CD4-positive, alpha-beta T cell treated with Interferon gamma for 1 hour (primary cell): Measurements from ENCODE around the gene OLFM4.
"Not testable (repeated sequence)": the region's sequence is repeated elsewhere in the genome, so short reads cannot be mapped to it uniquely, and the experiment has no call there.

Experiments
- DNase-seq: peaks from one replicate; pipeline ENCODE4 v3.0.0-alpha.2; 2020

The OLFM4 gene, protein sequence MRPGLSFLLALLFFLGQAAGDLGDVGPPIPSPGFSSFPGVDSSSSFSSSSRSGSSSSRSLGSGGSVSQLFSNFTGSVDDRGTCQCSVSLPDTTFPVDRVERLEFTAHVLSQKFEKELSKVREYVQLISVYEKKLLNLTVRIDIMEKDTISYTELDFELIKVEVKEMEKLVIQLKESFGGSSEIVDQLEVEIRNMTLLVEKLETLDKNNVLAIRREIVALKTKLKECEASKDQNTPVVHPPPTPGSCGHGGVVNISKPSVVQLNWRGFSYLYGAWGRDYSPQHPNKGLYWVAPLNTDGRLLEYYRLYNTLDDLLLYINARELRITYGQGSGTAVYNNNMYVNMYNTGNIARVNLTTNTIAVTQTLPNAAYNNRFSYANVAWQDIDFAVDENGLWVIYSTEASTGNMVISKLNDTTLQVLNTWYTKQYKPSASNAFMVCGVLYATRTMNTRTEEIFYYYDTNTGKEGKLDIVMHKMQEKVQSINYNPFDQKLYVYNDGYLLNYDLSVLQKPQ

DNA sequence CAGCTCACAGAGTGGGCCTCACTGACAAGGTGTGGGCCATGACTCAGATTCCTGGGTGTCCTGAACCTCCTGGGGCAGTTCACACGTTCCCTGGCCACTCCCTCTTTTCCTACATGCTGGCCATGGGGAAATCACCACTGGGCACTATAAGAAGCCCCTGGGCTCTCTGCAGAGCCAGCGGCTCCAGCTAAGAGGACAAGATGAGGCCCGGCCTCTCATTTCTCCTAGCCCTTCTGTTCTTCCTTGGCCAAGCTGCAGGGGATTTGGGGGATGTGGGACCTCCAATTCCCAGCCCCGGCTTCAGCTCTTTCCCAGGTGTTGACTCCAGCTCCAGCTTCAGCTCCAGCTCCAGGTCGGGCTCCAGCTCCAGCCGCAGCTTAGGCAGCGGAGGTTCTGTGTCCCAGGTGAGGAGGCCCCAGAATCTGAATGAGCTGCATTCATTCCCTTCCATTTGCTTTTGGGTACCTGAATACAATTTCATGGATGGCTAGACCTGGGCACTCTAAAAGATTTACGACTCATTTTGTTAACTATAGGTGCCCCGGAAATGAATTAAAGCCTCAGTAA lies at the start of gene OLFM4:
TSS of gene OLFM4 (plus strand) at position 177 of the 567 bp plus-strand sequence. CDS start at position 201, 24 bp downstream.
- DNase-seq: no peak

GRCh38 chr13:52978989-52979388 lies 49.6 kb upstream of the OLFM4 start:
- DNase-seq: no peak

DNA sequence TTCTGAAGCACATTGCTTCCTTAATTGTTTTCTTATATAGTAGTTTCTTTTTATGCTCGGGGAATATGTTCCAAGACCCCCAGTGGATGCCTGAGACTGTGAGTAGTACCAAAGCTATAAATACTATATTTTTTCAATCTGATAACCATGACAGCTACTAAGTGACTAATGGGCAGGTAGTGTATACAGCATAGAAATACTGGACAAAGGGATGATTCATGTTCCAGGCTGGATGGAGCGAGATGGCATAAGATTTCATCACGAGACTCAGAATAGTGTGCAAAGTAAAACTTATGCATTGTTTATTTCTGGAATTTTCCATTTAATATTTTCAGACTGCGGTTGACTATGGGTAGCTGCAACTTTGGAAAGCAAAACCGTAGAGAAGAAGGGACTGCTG lies 47.9 kb upstream of the OLFM4 start:
- no peak for DNase-seq

DNA sequence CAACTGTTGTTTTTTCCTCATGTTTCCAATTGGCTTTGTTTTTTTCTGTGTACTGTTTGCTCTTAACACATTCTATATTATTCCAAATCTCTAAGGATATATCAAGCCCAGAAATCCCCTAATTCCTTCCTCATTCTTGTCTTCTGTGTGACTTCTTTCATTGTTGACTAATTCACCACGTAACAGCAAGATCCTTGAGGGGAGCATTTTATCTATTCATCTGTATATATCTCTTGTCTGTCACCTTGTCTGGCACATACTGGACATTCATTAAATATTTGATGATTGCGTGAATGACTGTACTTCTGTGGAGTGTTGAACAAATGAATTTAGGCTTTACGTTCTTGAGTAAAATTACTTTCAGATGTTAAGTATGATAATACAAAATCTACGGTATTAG lies 44.8 kb upstream of the OLFM4 start:
- no peak for DNase-seq

- DNase-seq: no peak
These were observed 43.7 kb upstream of the OLFM4 start for GRCh38 chr13:52984881-52985363.

DNA sequence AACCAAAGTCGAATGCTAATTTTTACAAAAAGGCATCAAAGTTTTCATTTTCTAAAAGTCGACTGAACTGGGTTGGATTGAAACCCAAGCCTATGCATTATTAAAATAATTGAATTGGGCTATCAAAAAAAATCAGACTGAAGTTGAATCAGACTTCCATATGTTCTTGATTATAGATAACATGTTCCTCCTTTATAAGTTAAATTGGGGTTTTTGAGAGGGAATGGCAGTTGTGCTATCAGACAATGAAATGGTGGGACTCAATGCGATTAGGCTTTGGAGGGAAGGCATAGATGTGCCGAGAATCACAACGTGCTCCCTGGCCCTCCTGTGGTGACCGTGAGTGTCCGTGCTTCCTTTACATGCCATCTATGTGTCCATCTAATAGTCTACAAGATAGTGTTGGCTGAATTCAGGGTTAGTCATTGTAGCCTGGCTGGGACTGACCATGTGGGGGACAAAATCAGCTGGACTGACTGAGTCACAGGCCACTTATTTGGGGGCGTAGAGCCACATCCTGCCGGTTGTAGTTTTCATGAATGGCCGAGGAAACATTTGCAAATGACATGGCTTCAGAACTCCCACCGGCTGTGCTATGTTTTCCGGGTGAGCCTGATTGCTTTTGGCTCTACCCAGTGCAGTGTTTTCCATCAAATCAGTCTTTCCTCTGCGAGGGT lies 37.1 kb upstream of the OLFM4 start:
- no peak for DNase-seq

GRCh38 chr13:52992110-52992509 lies 36.5 kb upstream of the OLFM4 start:
- DNase-seq: no peak

DNA sequence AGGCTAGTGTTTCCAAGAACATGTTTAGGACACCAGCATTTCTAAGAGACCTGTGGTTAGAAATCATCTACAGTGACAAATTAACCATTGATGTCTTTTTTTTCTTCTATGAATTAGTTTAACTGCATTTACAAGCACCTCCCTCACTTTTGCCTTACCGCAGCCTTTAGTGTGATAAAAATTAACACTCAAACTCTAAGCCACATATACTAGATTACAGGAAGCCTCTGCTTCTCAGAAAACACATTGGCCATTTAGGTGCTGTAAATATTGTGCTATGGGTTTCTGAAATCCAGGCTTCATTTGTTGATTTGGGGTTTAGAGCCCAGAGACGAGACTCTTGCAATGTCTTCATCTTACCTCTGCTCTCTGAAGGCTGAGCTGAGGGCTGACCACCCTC lies 34.6 kb upstream of the OLFM4 start:
- no peak for DNase-seq

- DNase-seq: no peak
These were observed 33.7 kb upstream of the OLFM4 start for GRCh38 chr13:52994865-52995264.

- no peak for DNase-seq
These were observed 32.7 kb upstream of the OLFM4 start for GRCh38 chr13:52995946-52996345.

DNA sequence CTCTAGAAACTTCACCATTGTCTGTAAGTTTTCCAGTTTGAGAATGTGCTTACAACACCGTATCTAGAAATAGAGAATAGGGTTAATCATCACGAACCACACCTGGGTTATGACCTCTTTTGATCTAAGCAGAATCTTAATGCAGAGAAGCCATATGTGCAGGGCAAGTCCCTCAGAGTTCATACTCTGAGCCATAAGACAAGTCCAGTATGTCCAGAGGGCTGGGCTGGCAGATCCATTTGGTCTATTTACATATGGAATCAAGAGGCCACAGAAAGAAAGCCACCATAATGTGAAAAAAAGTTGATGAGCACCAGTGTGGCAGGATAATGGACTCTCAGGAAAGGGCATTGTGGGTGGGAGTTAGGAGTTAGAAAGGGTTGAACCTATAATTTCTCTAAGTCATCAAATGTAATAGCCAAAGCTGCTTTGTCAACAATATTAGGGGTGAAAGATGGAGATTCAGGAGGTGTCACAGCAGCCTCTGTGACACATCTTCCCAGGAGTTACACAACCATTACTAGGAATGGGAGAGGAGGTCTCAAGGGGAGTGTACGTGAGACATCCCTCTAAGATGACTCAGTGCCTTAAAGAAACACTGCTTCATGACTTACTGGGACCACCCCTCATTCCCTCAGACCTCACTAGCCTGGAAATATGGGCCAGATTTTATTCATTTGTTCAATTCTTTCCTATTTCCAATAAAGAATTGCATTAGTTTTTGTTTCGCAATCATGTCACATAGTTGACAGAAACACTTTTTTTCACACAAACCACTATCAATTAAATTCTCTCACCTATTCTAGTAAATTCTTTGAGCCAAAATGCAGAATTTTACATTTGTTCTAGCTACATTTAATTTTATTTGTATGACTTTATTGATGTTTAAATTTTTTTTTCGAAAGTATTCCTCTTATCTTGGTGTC lies 30.4 kb upstream of the OLFM4 start:
- no peak for DNase-seq

DNA sequence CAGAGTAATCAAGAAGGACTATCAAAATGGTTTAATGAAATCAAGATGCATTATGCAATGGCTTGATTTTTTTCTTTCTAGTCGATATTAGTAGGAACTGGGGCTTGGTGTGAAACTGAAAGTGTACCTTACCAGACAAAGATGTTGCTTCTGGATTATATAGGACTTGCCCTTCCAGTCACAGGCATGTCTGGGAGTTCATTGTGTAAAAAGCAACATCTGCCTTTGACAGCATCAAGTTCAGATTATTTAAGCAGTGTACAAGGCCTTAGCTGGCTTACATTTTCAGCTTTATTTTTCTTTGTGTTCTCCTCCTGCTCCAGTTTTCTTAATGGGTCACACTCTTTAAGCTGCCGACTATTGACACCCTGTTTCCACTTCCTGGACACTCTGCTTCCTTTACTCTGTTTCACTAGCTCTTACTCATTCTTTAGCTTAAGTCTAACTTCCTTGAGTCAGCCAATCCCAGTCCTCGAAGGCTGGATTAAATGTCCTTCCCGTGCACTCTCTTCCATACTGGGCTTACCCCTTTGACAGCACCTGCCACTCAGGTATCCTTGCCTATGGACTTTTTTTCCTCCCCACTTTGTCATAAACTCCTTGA lies 29.4 kb upstream of the OLFM4 start:
- DNase-seq: no peak

DNA sequence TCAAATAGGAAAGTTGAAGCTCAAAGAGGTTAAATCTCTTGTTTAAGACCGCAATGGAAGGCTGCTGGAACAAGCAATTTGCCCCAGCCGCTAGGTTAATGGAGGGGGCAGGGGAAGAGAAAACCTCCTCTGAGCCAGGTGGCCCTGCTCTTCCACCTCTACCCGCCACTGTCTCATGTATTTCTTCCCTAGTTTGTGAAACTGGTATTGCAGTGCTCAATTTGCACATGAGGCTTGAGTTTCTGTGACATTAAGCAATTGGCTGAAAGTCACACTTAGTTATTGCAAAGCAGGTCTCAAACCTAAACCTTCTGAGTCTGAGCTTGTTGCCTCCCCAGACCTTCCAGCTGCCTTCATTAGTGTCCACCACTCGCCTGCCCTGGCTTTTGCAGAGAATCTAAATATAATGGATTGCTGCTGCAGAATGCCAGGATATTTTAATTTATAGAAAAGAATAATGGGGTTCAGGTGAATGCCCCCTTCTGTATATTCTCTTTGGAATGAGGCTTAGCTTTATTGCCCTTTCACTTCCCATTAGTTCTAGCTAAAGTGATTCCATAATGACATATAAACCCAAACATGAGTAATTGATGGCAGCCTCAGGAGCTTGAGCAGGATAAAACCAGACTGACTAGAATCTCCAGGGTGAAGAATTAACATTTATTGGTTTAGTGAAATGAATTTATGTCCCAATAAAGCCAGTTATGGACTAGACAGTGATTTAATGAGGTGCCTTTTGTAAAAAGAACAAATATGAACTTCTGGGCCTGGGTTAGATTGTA lies 27.0 kb upstream of the OLFM4 start:
- no peak for DNase-seq

GRCh38 chr13:53004573-53004972 lies 24.0 kb upstream of the OLFM4 start:
- DNase-seq: no peak

DNA sequence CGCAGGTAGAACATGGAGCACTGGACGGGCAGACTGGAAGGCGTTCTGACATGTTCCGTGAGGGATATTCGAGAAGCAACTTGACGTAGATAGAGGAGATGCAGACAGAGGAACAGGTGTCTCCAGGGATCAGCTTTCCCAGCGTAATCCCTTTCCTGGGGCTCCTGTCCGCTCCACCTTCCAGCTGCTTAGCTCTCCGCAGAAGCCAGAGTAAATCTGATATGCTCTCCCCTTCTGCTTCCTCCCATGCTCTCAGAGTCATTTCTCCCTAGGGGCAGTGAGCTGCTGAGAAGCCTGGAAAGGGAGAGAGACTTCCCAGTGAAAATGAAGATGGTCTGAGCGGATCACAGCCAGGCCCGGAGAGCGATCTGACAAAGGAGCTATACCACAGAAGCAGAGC lies 23.0 kb upstream of the OLFM4 start:
- no peak for DNase-seq

DNA sequence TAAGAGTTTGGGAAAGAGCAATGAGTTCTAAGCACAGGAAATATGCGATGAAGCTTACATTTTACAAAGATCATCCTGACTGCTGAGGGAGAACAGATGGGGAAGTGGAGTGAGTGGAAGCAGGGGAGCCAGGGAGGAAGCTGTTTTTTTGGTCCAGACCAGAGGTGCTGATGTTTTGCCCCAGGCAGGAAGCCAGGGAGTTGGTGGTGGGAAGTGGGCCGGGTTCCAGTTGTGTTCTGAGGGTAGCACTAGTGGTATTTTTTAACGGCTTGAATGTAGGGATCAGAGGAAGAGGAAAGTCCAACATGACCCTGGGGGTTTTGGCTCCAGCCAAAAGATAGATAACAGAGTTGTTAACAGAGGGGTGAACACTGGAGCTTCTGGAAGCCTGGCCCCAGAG lies 20.7 kb upstream of the OLFM4 start:
- DNase-seq: no peak

DNA sequence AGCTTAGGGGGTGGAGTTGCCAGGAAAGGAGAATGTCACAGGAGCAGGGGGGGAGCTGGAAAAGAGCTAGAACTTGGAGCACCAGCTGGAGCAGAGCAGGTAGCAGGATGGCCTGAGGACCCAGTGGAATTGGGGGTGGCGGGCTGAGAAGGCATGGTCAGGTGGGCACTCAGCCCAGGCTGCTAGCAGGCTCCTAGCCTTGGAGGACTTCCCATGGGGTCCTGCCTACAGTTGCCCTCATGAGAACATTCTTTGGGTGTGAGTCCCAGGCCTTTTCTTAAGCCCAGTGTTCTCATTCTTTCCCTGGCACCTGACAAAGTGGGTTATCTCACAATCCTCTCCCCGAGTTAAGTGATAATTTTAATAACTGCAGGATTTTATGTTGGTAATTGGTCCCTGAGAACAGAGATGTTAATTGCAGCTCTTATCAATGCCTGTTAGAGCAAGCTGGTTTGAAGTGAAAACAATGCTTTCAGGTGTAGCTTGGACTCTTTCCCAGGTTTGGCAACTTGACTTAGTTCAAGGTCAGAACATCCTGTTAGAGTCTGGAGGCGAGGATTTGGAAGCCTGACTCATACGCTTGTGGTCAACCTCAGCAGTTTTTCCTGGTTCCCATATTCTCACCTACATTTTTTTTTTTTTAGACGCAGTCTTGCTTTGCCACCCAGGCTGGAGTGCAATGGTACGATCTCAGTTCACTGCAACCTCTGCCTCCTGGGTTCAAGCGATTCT lies 18.1 kb upstream of the OLFM4 start:
- DNase-seq: no peak

DNA sequence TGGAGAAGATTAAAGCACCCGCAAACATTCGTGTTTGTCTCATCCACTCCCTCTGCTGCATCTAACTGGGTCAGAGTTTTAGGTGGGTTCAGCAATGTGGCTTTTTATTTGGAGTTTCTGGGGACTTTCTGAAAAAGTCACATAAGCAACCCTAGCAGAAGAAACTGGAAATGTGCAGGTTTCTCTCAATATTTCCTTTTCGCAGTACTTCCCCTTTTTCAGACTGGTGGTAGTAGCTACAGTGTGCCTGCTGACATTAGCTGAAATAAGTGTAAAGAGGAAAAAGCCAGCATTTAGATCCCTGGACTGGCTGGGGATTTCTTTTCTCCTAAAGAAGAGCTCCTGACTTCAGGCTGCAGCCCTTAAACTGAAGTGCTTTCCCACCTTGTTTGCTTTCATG lies 15.9 kb upstream of the OLFM4 start:
- no peak for DNase-seq

DNA sequence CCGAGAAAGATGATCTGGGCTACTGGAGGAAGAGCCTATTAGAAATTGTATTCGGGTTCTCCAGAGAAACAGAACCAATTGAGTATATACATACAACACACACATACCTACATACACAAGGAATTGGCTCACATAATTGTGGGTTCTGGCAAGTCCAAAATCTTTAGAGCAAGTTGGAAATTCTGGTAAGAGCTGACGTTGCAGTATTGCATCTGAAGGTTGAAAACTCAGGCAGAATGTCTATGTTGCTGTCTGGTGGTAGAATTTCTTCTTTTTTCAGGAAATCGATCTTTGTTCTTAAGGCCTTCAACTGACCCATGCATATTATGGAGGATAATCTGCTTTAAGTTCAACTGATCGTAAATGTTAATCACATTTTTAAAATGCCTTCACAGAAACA lies 15.5 kb upstream of the OLFM4 start:
- no peak for DNase-seq

- DNase-seq: not testable (repeated sequence)
These were observed 14.6 kb upstream of the OLFM4 start for GRCh38 chr13:53014018-53014417.
